Activated T-cell treated with anti-CD3 and anti-CD28 coated beads, Interleukin-2, amount 50 U/mL, for 72 hours (primary cell): ENCODE measurements around the gene WASF3. TPM values are rescaled to one million over a fixed set of nuclear protein-coding genes. Genes with fewer than 3 reads are reported as not detected.
A peak's percentile ranks its signal among the peaks of the same experiment; 100 is the strongest.

Source experiments
- ATAC-seq, 2 donors: fragments of 150-1000 bp; cut with Tn5 transposase; replicated peaks in 1 of 2; 2 replicates each; pipeline ENCODE4 v1.10.0; 2021; ENCODE audit warnings: moderate library complexity in 2 of 2, mild to moderate bottlenecking in 1 of 2
- DNase-seq, 2 donors: peaks; one replicate each; pipeline ENCODE4 v3.0.0; 2021 to 2022; ENCODE audit warnings: mixed read lengths in 1 of 2
- H3K27ac Mint-ChIP-seq: one replicate; pipeline ENCODE4 v1.8.0; 2022; ENCODE audit warnings: mild to moderate bottlenecking, moderate library complexity, mixed read lengths
- H3K27me3 Mint-ChIP-seq: one replicate; pipeline ENCODE4 v1.8.0; 2022; ENCODE audit warnings: low read depth, mixed read lengths
- H3K36me3 Mint-ChIP-seq, 2 donors: one replicate each; pipeline ENCODE4 v1.8.0; 2022; ENCODE audit warnings: mixed read lengths in 2 of 2, mild to moderate bottlenecking in 1 of 2; ENCODE audit not compliant: insufficient read depth in 2 of 2
- H3K4me1 Mint-ChIP-seq: one replicate; pipeline ENCODE4 v1.8.0; 2022; ENCODE audit warnings: low read depth, mixed read lengths
- H3K4me3 Mint-ChIP-seq, 2 donors: one replicate each; pipeline ENCODE4 v1.8.0; 2022; ENCODE audit warnings: mild to moderate bottlenecking in 2 of 2, mixed read lengths in 2 of 2, moderate library complexity in 2 of 2
- H3K9me3 Mint-ChIP-seq, 2 donors: one replicate each; pipeline ENCODE4 v1.8.0; 2022; ENCODE audit warnings: mixed read lengths in 2 of 2
- total RNA-seq, 2 donors: library from RNA; stranded (reverse); gene quantifications; one replicate each; pipeline ENCODE4 v1.2.3, GENCODE V29; 2022

The WASF3 gene
- total RNA-seq, 2 donors from 2014 or later = 0.14 to 0.17 TPM

GRCh38 chr13:26557051-26557392 lies 461 bp upstream of the WASF3 start:
- DNase-seq (no peak), ATAC-seq (no peak)
- H3K27me3 Mint-ChIP-seq = peaks cover 25% of the 10 kb centered on the region
- H3K9me3 Mint-ChIP-seq = no peaks in the 10 kb centered on the region
- H3K27ac Mint-ChIP-seq = no peak overlapping the region
- peak overlapping the region; percentile 50 to 58 for H3K4me3 Mint-ChIP-seq
- peaks cover 13% of the 10 kb centered on the region for H3K4me1 Mint-ChIP-seq
- H3K36me3 Mint-ChIP-seq = no peaks in the 10 kb centered on the region

GRCh38 chr13:26558074-26558805 lies 757 bp downstream of the WASF3 start:
- DNase-seq (peak; percentile 1 to 3), ATAC-seq (peak; percentile 6 to 29)
- H3K36me3 Mint-ChIP-seq = no peaks in the 10 kb centered on the region
- peaks cover 24% of the 10 kb centered on the region for H3K27me3 Mint-ChIP-seq
- no peak overlapping the region for H3K27ac Mint-ChIP-seq
- peaks cover 13% of the 10 kb centered on the region for H3K4me1 Mint-ChIP-seq
- peak overlapping the region; percentile 69 to 72 for H3K4me3 Mint-ChIP-seq
- peaks cover 0 to 2% of the 10 kb centered on the region in 2 donors for H3K9me3 Mint-ChIP-seq

- no peak for ATAC-seq
- H3K27ac Mint-ChIP-seq = no peak overlapping the region
Measured at GRCh38 chr13:26558987-26559386, 1.5 kb downstream of the WASF3 start.

GRCh38 chr13:26560456-26560855 lies 3.0 kb downstream of the WASF3 start:
- ATAC-seq (no peak), DNase-seq (no peak)
- no peak overlapping the region for H3K27ac Mint-ChIP-seq
- H3K27me3 Mint-ChIP-seq = peaks cover 35% of the 10 kb centered on the region
- H3K4me1 Mint-ChIP-seq = peaks cover 13% of the 10 kb centered on the region
- peaks cover 0 to 4% of the 10 kb centered on the region in 2 donors for H3K9me3 Mint-ChIP-seq
- H3K36me3 Mint-ChIP-seq = no peaks in the 10 kb centered on the region
- H3K4me3 Mint-ChIP-seq = no peak overlapping the region

More at GRCh38 chr13:26558987-26559386, 1.5 kb downstream of the WASF3 start:
- Mint-ChIP-seq H3K9me3 (peaks cover 0 to 4% of the 10 kb centered on the region in 2 donors), H3K4me1 (peaks cover 13% of the 10 kb centered on the region), H3K27me3 (peaks cover 29% of the 10 kb centered on the region), H3K4me3 (peak overlapping the region; percentile 69 to 72), H3K36me3 (no peaks in the 10 kb centered on the region)
- no peak for DNase-seq

GRCh38 chr13:26561067-26561466 lies 3.6 kb downstream of the WASF3 start:
- H3K9me3 Mint-ChIP-seq = peaks cover 0 to 4% of the 10 kb centered on the region in 2 donors
- no peak overlapping the region for H3K27ac Mint-ChIP-seq
- ATAC-seq = no peak
- no peaks in the 10 kb centered on the region for H3K36me3 Mint-ChIP-seq
- peaks cover 28% of the 10 kb centered on the region for H3K27me3 Mint-ChIP-seq
- no peak for DNase-seq
- H3K4me1 Mint-ChIP-seq = peaks cover 13% of the 10 kb centered on the region
- H3K4me3 Mint-ChIP-seq = no peak overlapping the region

- Mint-ChIP-seq H3K4me1 (peaks cover 10% of the 10 kb centered on the region), H3K36me3 (no peaks in the 10 kb centered on the region), H3K9me3 (peaks cover 0 to 4% of the 10 kb centered on the region in 2 donors), H3K27me3 (peaks cover 21% of the 10 kb centered on the region), H3K4me3 (no peak overlapping the region), H3K27ac (no peak overlapping the region)
- no peak for ATAC-seq
- DNase-seq = no peak
Measured at GRCh38 chr13:26561651-26562511, 4.4 kb downstream of the WASF3 start.

- H3K9me3 Mint-ChIP-seq = peaks cover 0 to 4% of the 10 kb centered on the region in 2 donors
- no peak overlapping the region for H3K27ac Mint-ChIP-seq
- DNase-seq (no peak), ATAC-seq (no peak)
- H3K4me3 Mint-ChIP-seq = no peak overlapping the region
- H3K27me3 Mint-ChIP-seq = peaks cover 24% of the 10 kb centered on the region
- no peaks in the 10 kb centered on the region for H3K36me3 Mint-ChIP-seq
- peaks cover 8% of the 10 kb centered on the region for H3K4me1 Mint-ChIP-seq
Measured at GRCh38 chr13:26562512-26562890, 5.0 kb downstream of the WASF3 start.

- Mint-ChIP-seq H3K36me3 (no peaks in the 10 kb centered on the region), H3K9me3 (peaks cover 0 to 4% of the 10 kb centered on the region in 2 donors), H3K27me3 (peaks cover 31% of the 10 kb centered on the region), H3K4me3 (no peak overlapping the region), H3K4me1 (peaks cover 6% of the 10 kb centered on the region), H3K27ac (no peak overlapping the region)
- no peak for ATAC-seq
- no peak for DNase-seq
Measured at GRCh38 chr13:26563713-26564112, 6.2 kb downstream of the WASF3 start.

GRCh38 chr13:26568132-26568815 lies 10.8 kb downstream of the WASF3 start:
- H3K4me1 Mint-ChIP-seq = no peaks in the 10 kb centered on the region
- ATAC-seq (no peak), DNase-seq (no peak)
- H3K27ac Mint-ChIP-seq = no peak overlapping the region
- H3K27me3 Mint-ChIP-seq = peaks cover 31% of the 10 kb centered on the region
- no peak overlapping the region for H3K4me3 Mint-ChIP-seq
- peaks cover 0 to 1% of the 10 kb centered on the region in 2 donors for H3K9me3 Mint-ChIP-seq
- H3K36me3 Mint-ChIP-seq = no peaks in the 10 kb centered on the region

- Mint-ChIP-seq H3K9me3 (peaks cover 0 to 3% of the 10 kb centered on the region in 2 donors), H3K27me3 (peaks cover 14% of the 10 kb centered on the region), H3K27ac (no peak overlapping the region), H3K36me3 (no peaks in the 10 kb centered on the region), H3K4me1 (no peaks in the 10 kb centered on the region), H3K4me3 (no peak overlapping the region)
- ATAC-seq = no peak
- no peak for DNase-seq
Measured at GRCh38 chr13:26571518-26571917, 14.0 kb downstream of the WASF3 start.

- Mint-ChIP-seq H3K4me3 (no peak overlapping the region), H3K4me1 (no peaks in the 10 kb centered on the region), H3K27me3 (peaks cover 9% of the 10 kb centered on the region), H3K27ac (no peak overlapping the region), H3K36me3 (peaks cover 0 to 1% of the 10 kb centered on the region in 2 donors), H3K9me3 (peaks cover 2 to 3% of the 10 kb centered on the region in 2 donors)
- ATAC-seq = no peak
- no peak for DNase-seq
Measured at GRCh38 chr13:26575244-26575643, 17.8 kb downstream of the WASF3 start.

GRCh38 chr13:26579580-26579979 lies 22.1 kb downstream of the WASF3 start:
- H3K36me3 Mint-ChIP-seq = peaks cover 0 to 1% of the 10 kb centered on the region in 2 donors

GRCh38 chr13:26583662-26584061 lies 26.2 kb downstream of the WASF3 start:
- Mint-ChIP-seq H3K27ac (no peak overlapping the region), H3K36me3 (no peaks in the 10 kb centered on the region), H3K4me1 (no peaks in the 10 kb centered on the region), H3K27me3 (peaks cover 16% of the 10 kb centered on the region), H3K4me3 (no peak overlapping the region), H3K9me3 (peaks cover 0 to under 1% of the 10 kb centered on the region in 2 donors)
- ATAC-seq (no peak), DNase-seq (no peak)

More at GRCh38 chr13:26579580-26579979, 22.1 kb downstream of the WASF3 start:
- Mint-ChIP-seq H3K27me3 (peaks cover 9% of the 10 kb centered on the region), H3K4me1 (no peaks in the 10 kb centered on the region), H3K27ac (no peak overlapping the region), H3K9me3 (peaks cover 2 to 3% of the 10 kb centered on the region in 2 donors), H3K4me3 (no peak overlapping the region)
- DNase-seq (no peak), ATAC-seq (no peak)
